HG03460 (cell line): ENCODE measurements around the gene LPCAT1.
"Not testable (repeated sequence)": the region's sequence is repeated elsewhere in the genome, so short reads cannot be mapped to it uniquely, and the experiment has no call there.

ENCODE experiments used
- ATAC-seq: cut with Tn5 transposase; IDR thresholded peaks from one replicate; pipeline ENCODE4 v1.9.1; 2021; ENCODE audit not compliant: unreplicated experiment

Gene LPCAT1

DNA sequence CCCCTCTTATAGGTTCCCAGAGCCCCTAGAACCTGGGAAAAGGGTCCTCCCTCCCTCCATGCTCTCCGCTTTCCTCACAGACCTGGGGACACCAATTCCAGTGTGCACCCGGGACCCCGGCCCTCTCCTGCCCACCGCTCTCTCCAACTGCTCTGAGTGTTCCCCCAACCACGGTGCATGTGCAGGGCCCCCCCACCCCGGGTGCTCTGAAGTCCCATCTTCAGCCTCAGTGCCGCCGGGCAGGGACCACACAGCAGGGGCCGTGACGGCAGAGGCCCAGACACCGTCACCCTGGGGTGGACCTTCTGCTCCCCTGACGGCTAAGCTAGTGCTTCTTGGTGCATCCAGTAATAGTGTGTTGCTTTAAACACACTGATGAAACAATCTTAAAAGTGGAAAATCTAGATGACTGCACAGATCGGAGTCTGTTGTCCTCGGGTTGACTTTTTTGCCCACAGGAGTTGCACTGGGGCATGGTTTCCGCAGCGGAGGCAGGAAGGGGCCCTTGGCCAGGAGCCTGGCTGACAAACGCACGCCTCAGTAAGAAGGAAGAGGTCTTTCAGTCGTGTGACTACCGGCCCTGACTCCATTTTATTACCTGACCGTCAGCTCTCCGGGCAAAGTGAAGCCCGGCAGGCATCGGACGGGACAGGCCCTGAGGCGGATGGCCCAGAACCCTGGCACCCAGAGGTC, 42.3 kb downstream of the LPCAT1 start:
- no peak for ATAC-seq

DNA sequence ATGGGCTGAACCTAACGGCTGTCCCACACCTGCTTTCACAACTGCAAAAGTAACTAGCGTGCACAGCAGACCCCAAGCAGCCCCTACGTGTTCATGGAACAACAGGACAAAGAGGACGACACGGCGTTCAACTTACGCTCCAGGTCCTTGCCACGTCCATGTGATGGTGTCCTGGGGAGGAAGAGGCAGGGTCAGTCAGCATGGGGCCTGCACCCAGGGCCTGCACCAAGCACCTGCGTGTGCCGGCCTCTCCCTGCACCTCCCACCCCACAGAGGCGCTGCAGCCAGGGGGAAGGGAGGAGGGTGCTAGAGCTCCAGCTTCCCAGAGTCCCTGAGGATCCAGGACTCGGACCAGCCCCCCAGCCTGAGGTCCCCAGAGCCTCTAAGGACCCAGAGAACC, 43.0 kb downstream of the LPCAT1 start:
- ATAC-seq: no peak

DNA sequence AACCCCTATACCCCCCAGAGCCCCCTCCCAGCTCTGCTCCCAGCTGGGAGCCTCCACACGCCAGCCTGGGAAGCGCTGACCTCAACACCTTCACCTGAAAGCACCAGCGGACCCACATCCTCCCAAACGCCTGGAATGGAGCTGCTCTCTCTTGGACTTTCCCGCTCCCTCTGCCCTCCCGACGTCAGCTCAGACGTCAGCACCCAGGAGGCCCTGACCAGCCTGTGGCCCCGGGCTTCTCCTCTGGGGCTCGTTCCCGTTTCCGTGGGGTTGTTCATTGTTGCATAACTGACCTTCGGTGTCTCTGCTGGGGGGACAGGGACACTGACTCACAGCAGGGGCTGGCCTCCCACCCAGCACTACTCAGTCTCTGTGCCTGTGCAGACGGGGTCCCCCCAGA, 43.5 kb downstream of the LPCAT1 start:
- no peak for ATAC-seq

DNA sequence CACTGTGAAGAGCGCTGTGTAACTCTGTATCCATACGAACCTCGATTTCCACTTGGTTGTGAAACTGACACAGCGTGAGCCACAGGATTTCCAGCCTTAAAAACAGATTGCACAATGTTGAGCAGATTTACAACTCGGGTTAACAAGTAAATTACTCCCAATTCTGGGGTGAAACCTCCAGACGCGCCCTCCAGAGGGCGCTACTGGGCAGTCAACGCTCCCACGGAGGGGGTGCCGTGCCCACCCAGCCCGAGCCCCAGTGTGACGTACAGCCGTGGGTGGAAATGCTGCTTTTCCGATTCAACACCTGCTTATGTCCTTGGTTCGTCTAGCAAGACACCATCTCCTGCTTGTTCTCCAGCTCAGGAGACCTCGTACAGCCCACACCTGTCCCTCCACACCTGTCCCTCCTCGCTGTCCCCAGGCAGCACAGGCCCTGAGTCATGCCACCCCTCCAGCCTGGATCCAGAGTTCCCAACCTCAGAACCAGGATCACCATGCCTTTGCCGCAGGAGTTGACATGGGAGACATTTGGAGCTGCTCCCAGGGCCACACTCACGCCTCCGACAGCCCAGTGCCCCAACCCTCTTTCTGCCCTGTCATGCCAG, 44.1 kb downstream of the LPCAT1 start:
- ATAC-seq: no peak

DNA sequence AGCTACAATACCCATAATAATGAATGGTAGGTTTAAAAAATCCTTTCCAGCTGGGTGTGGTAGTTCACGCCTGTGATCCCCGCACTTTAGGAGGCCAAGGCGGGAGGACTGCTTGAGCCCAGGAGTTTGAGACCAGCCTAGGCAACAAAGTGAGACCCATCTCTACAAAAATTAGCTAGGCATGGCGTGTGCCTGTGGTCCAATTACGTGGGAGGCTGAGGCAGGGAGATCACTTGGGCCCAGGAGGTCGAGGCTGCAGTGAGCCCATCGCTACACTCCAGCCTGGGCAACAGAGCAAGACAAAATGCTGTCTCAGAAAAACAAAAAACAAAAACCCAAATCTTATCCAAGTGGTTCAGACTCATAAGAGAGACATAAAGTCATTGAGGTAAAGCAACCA, 44.7 kb downstream of the LPCAT1 start:
- ATAC-seq: no peak

DNA sequence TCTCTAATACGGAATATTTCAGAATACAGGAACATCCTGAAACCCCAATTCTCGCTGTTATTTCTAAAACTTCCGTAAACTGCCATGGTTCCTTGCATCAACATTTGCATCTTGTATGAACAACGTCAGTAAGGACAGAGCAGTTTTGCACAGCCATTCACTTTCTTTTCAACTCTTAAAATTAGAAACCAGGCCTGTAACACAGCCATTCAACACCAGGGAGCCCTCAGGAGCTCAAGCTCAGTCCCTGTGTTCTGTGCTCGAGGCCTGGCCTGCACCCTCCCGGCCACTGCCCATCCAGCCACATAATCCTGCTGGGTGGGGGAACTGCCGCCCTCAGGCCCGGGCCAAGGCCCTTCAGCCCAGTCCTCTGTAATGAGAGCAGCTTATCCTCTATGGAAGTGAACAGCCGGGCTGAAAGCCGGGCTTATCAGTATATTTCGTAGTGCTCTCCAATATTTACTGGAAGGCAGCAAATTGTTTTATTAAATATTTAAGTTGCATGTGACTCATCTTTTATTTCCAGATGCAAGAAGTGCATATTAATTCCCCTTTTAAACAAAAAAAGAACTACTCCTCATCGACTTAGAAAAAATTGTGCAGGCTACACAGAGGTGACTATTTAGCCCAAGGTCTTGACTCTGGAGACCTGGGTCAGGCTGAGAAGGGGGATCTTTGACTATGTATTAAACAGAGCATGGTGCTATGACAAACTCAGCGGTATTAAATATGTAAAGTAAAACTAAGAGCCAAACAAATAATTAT, 45.3 kb downstream of the LPCAT1 start:
- no peak for ATAC-seq

DNA sequence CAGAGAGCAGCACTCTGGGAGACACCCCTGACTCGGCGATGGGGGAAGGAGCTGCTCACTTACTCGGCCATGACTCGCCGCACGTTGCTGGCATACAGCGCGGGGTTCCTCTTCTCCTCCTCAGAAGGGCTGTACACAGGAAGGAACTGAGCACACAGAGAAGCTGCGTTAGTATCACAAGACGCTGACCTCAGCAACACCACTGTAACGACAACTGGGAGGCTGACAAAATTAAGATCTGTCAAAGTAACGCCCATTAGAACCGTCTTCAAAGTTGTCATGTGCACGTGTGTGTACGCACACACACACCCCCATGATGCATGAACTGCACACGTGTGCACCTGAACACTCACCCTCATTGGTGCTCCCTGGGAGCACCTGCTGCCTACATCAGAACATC, 46.4 kb downstream of the LPCAT1 start:
- no peak for ATAC-seq

DNA sequence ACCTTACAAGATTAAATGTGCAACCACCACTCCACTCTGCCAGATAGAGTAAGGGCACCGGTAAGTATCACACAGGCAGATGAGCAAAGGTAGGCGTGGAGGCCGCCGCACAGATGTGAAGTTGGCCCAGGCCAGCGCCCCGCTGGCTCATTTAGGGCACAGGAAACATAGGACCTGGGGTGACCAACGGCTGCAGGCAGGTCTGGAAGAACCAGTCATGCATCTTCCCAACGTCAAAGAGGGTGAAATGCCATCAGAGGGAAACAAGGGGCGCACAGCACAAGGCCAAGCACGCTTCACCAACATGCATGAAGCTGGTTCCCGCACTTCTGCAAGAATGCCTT, 46.8 kb downstream of the LPCAT1 start:
- ATAC-seq: no peak

DNA sequence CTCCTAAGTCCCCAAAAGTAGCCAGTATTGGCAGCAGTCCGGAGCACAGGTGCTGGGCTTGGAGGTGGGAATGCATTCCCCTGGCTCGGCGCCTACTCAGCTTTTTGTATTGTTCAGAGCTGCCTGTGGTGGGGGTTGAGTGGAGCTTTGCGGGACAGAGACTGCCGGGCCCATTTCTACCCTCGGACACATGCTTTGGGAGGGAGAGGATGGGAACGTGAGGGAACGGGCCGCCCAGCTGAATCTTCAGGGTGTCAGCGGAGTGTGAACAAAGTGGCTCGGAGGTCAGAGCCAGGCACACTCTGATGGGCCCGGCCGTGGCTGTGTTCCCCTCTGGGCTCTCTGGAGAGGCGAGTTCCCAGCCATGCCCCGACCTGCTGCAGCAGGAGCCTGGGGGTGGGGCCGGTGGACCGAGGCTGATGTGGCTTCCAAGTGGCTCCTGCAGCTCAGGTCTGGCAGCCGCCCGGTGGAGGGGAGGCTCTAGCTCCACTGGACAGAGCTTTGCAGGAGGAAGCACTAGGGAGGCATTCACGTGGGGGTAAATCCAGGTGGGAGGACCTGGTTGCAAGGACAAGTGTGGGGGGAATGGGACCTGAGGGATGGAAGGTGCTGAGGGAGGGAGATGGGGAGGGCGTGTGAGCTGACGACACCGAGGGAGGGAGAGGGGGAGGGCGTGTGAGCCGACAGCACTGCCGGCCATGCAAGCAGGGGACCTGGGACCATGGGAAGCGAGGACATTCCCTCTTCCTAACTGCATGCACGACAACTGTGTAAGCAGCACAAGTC, 47.4 kb downstream of the LPCAT1 start:
- ATAC-seq: no peak

DNA sequence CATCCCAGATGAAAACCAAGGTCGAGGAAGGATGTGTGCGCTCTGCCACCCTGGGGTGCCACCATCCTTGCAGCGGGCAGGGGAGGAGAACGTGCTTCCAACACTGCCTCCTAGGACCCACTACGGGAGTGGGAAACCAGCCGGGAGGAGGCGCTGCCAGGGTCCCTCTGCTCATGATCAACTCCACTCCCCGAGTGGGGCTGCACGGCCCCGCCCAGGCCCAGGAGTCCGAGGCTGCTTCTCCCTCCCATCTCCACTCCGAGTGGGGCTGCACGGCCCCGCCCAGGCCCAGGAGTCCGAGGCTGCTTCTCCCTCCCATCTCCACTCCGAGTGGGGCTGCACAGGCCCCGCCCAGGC, 48.2 kb downstream of the LPCAT1 start:
- ATAC-seq: not testable (repeated sequence)

DNA sequence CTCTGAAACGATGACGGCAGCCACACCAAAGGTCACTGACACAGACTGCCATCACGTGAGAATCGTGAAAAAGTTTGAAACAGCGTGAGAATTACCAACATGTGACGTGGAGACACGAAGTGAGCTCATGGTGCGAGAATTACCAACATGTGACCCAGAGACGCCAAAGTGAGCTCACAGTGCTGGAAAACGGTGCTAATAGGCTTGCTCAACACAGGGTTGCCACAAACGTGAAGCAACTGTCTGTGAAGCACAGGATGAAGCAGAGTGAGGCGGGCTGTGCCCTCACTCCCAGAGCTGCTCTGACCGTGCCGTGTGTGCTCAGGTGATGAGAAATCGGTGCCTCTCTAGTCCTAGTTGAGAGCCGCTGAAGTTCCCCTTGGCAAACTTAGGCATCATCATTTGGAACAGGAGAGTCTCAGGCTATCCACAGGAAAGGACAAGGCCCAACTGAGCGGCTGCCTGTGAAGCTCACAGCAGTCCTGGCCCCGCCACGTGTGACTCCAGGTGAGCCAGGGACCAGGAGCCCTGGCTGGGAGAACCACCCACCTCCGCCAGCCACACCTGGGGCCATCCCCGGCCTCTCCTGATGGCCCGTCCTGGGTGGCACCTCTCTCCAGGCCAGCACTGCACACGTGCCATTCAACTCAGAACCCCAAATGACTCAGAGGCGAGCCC, 48.8 kb downstream of the LPCAT1 start:
- ATAC-seq: no peak

DNA sequence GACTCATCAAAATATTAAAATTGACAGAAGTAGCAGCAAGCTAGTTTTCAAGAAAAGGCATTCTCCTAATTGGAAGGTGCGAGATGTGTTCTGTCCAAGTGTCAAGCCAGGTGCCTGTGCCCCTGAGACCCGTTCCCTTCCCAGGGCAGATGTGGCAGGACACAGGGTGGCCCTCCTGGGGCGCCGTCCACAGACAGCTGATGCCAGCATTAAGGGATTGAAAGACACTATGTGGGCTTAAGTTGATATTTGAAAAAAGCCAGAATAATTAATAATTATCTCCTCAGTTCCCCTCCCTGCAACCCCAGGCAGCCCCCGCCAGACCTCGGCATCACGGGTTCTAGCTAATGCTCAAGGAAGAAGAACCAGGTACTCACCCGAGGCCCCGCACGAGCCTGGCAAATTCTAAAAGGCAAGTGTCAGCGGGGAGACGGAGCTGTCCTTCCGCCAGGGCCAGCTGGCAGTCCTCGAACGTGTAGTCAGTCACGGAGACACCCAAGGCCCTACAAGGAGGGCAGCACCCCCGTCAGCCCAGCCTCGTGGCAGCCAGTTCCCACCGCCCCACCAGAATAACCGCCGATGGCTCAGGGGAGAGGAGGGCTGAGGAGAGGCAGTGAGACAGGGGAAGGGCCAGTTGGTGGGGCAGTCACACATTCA, 49.4 kb downstream of the LPCAT1 start:
- ATAC-seq: no peak

DNA sequence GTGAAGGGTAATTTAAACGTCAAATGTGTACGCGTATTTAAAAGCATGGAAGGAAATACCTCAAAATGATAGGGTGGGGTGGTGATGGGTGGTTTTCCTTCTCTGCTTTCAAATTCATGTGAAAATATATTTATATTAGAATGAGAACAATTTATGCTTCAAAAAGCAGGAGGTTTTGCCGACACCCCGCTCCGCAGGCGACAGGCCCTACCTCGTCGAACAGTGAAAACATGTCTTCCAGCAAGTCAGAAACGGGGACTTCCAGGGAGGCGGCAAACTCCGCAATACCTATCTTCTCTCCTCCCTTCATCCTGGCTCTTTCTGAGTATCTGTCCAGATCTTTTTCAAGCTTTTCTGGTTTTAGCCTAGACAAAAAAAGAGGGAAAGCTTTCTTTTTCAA, 50.0 kb downstream of the LPCAT1 start:
- no peak for ATAC-seq

DNA sequence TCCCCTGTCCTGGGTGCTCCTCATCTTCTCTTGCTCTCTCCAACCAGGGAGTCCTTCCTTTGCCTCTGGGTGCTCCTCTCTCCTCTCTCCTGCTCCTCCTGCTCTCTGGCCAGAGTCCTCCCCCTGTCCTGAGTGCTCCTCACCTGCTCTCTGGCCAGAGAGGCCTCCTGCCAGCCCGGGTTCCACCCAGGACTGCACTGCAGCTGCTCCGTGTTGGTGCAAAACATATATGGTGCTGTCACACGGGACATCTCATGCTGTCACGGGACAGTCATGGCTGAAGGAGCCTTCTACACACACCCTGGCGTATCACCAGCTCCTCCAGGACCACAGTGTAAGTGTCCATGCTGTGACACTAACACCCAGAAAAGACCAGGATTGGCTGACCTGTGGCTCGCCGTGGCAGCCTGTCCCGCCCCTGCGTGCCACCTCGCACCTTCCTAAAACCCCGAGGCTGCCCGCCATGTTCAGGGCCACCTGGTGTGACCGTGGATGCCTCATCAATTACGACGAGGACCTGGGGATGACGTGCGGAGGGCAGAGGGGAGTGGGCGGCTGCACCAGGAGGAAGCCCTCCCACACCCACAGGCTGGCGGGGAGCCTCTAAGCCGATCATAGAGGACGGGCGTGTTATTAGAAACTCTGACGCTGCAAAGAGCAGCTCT, 50.7 kb downstream of the LPCAT1 start:
- ATAC-seq: no peak

DNA sequence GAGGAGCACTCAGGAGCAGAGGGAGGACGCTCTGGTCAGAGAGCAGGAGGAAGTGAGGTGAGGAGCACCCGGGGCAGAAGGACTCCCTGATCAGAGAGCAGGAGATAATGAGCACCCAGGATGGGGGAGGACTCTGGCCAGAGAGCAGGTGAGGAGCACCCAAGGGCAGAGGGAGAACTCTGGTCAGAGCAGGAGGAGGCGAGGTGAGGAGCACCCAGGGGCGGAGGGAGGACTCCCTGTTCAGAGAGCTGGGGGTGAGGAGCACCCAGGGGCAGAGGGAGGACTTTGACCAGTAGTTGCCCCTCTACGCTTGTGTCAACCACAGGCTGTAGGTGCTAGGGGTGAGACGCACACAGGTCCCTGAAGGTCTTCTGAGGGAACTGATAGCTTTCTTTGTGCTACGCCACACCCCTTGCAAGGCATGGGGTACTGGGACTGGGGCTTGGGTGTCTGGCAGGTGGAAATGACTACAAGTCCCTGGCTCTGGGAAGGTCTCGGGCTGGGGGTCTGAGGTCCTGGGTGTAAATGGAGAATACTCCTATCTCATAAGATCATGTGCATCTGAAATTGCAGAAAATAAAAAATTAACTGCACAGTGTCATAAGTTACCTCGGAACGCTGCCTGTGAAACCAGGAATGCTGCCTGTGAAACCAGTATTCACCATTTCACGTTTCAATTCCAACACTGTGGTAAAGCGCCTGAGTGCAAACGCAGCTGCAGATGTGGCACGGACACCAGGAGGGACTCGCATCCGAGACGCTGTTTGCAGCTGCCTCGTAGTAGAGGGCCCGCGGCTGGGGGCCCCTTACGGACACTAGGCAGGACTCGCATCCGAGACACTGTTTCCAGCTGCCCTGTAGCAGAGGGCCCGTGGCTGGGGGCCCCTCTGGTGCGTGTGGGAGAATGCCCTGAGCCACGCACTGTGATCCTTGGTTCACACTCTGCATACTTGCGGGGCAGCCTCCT, 51.5 kb downstream of the LPCAT1 start:
- ATAC-seq: no peak

DNA sequence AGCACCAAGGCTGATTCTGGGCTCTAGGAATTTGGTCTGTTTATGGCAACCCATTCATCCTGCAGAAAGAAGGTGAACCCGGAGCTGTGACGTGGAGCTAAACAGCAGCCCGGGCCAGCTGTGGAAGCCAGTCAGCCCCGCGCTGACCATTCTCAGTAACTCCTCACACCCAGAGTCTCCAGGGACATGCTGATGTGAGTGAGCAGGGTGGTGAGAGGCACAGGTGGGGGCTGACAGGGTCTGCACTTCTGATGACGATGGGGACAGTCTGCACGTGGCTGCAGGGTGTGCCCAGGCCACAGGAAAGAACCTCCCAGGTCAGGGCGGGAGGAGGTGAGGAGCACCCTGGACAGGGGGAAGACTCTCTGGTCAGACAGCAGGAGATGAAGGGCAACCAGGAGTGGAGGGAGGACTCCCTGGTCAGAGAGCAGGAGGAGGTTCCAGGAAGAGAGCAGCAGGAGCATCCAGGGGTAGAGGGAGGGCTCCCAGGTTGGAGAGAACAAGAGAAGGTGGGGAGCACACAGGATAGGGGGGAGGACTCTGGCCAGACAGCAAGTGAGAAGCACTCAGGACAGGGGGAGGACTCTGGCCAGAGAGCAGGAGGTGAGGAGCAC, 52.4 kb downstream of the LPCAT1 start:
- ATAC-seq: no peak

DNA sequence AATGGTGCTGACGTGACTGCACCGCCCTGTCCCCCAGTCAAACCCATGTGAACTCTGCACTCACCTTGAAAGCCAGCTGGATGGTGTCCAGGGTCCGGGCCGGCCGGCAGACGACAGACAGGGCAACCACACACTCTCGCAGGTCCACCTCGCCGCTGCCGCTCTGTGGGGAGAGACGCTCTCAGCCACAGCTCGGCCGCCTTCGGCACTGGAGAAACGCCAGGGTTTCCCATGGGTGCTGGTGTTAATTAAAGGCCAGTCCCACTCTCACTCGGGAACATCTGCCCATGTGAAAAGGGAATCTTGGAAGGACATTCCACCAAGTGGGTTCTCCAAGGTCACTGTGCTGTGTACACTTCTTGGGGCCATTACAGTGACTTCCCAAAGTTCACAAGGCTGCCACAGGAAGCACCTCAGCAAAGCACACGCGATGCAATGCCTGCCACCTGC, 53.0 kb downstream of the LPCAT1 start:
- no peak for ATAC-seq
